Middle frontal gyrus (tissue), 1 donor: ENCODE measurements around the gene CNTRL.
"Not testable (repeated sequence)": the region's sequence is repeated elsewhere in the genome, so short reads cannot be mapped to it uniquely, and the experiment has no call there.

Experiments
- DNase-seq: peaks from one replicate; pipeline ENCODE4 v3.0.0-alpha.2; 2015; ENCODE audit warnings: low spot score; ENCODE audit errors: extremely low spot score

The CNTRL gene

GRCh38 chr9:121133104-121133816 is 58.5 kb downstream of the CNTRL start:
- no peak for DNase-seq

- DNase-seq = no peak
These were observed 60.9 kb downstream of the CNTRL start for GRCh38 chr9:121135642-121136041.

GRCh38 chr9:121138561-121138960 is 63.8 kb downstream of the CNTRL start:
- DNase-seq = no peak

GRCh38 chr9:121138973-121139372 is 64.2 kb downstream of the CNTRL start:
- DNase-seq = no peak

GRCh38 chr9:121140162-121140561 is 65.4 kb downstream of the CNTRL start:
- no peak for DNase-seq

- DNase-seq = no peak
These were observed 66.6 kb downstream of the CNTRL start for GRCh38 chr9:121141306-121141705.

GRCh38 chr9:121141706-121142105 is 67.0 kb downstream of the CNTRL start:
- no peak for DNase-seq

GRCh38 chr9:121143771-121144170 is 69.0 kb downstream of the CNTRL start:
- no peak for DNase-seq

GRCh38 chr9:121144482-121144881 is 69.7 kb downstream of the CNTRL start:
- DNase-seq = no peak

- DNase-seq = no peak
These were observed 75.4 kb downstream of the CNTRL start for GRCh38 chr9:121150188-121150587.

GRCh38 chr9:121153642-121154041 is 78.9 kb downstream of the CNTRL start:
- no peak for DNase-seq

- no peak for DNase-seq
These were observed 80.0 kb downstream of the CNTRL start for GRCh38 chr9:121154782-121155181.

- peak; percentile 18 for DNase-seq
These were observed 81.5 kb downstream of the CNTRL start for GRCh38 chr9:121156263-121156731.

- DNase-seq = no peak
These were observed 83.2 kb downstream of the CNTRL start for GRCh38 chr9:121157939-121158338.

GRCh38 chr9:121160025-121160424 is 85.3 kb downstream of the CNTRL start:
- no peak for DNase-seq

- DNase-seq = no peak
These were observed 93.3 kb downstream of the CNTRL start for GRCh38 chr9:121168052-121168451.

GRCh38 chr9:121169094-121169601 is 94.4 kb downstream of the CNTRL start:
- no peak for DNase-seq

GRCh38 chr9:121171236-121171635 is 96.5 kb downstream of the CNTRL start:
- no peak for DNase-seq

GRCh38 chr9:121172726-121173487 is 98.2 kb downstream of the CNTRL start:
- DNase-seq = no peak

- DNase-seq = no peak
These were observed 98.7 kb downstream of the CNTRL start for GRCh38 chr9:121173501-121173900.

- DNase-seq = no peak
These were observed 104.1 kb downstream of the CNTRL start for GRCh38 chr9:121178676-121179372.

GRCh38 chr9:121179373-121179721 is 104.6 kb downstream of the CNTRL start:
- DNase-seq = not testable (repeated sequence)
